Body of pancreas (tissue), 4 donors: ENCODE results near the gene GALNT8.

Source experiments
- CTCF ChIP-seq, 7 experiments: fragments of 450-650 bp in 4 of 7; fragments of 200-600 bp in 3 of 7; sonication (generic) in 3 of 7; IDR thresholded peaks; one replicate each; pipeline ENCODE4 v1.5.1; 2016 to 2019; ENCODE audit warnings: antibody characterized with exemption in 7 of 7
- POLR2A ChIP-seq, 3 donors: fragments of 450-650 bp; IDR thresholded peaks; one replicate each; pipeline ENCODE4 v1.6.1; 2016; ENCODE audit warnings: antibody characterized with exemption in 3 of 3, mild to moderate bottlenecking in 2 of 3

- no peak for TF ChIP-seq CTCF (IDR thresholded peaks at IDR 0.05)
- no peak for TF ChIP-seq POLR2A (IDR thresholded peaks at IDR 0.05)
Measured at GRCh38 chr12:4701395-4702190, 18.6 kb upstream of the GALNT8 start.
